IMR-90 (cell line): ENCODE results near the gene STAMBPL1. TPM values are rescaled to one million over a fixed set of nuclear protein-coding genes. Genes with fewer than 3 reads are reported as not detected.

Source experiments
- ATAC-seq: fragments of 200-7000 bp; cut with Tn5 transposase; 2 replicates; pipeline ENCODE4 v1.9.1; 2020; ENCODE audit warnings: low read depth, mild to moderate bottlenecking, moderate library complexity
- BruUV-seq: library from RNA; stranded (reverse); fragments of 400-500 nt; replicated peaks from 2 replicates; lab custom pipeline; 2021; lab: Mats Ljungman, UMichigan
- CTCF ChIA-PET: fragments of 300-600 bp; formaldehyde crosslinking; extraction: SDS; loops from one replicate; lab custom pipeline; 2021; ENCODE audit warnings: antibody characterized with exemption; lab: Yijun Ruan, JAX
- POLR2A ChIA-PET: fragments of 300-600 bp; sonication (Branson Sonifier 250); formaldehyde crosslinking; loops from one replicate; lab custom pipeline; 2022; ENCODE audit warnings: antibody characterized with exemption; ENCODE audit not compliant: unreplicated experiment; lab: Charles Lee
- DNase-seq: peaks from one replicate; pipeline ENCODE4 v3.0.0; 2013
- H2AFZ ChIP-seq: replicated peaks from 2 replicates; pipeline ENCODE3; 2013; ENCODE audit warnings: low read length, mild to moderate bottlenecking; ENCODE audit not compliant: poor library complexity
- H2AK5ac ChIP-seq: 2 replicates; pipeline ENCODE4 v1.6.1; 2013; ENCODE audit warnings: low read depth, low read length, inconsistent platforms
- H2AK9ac ChIP-seq: replicated peaks from 2 replicates; pipeline ENCODE3; 2013; ENCODE audit warnings: mild to moderate bottlenecking, low read depth, low read length, moderate library complexity; ENCODE audit not compliant: poor library complexity
- H2BK120ac ChIP-seq: 2 replicates; pipeline ENCODE4 v1.6.1; 2013; ENCODE audit warnings: low read depth, low read length, inconsistent platforms
- H2BK15ac ChIP-seq: 3 replicates; pipeline ENCODE4 v1.6.1; 2013; ENCODE audit warnings: low read depth, low read length, inconsistent platforms
- H2BK20ac ChIP-seq: 2 replicates; pipeline ENCODE4 v1.6.1; 2013; ENCODE audit warnings: low read depth, mild to moderate bottlenecking, inconsistent platforms, low read length, moderate library complexity
- H2BK5ac ChIP-seq: 2 replicates; pipeline ENCODE4 v1.6.1; 2013; ENCODE audit warnings: mild to moderate bottlenecking, low read depth, low read length, inconsistent platforms; ENCODE audit not compliant: poor library complexity, severe bottlenecking
- H3K14ac ChIP-seq: replicated peaks from 2 replicates; pipeline ENCODE4 v1.6.1; 2013; ENCODE audit warnings: low read depth, low read length, inconsistent platforms
- H3K18ac ChIP-seq: 2 replicates; pipeline ENCODE4 v1.6.1; 2013; ENCODE audit warnings: low read depth, low read length, control low read depth
- H3K23ac ChIP-seq: 2 replicates; pipeline ENCODE4 v1.6.1; 2013; ENCODE audit warnings: low read depth, low read length, inconsistent platforms
- H3K27ac ChIP-seq: 2 replicates; pipeline ENCODE4 v1.5.1; 2013; ENCODE audit warnings: mild to moderate bottlenecking, control low read depth, low read length; ENCODE audit not compliant: insufficient read depth
- H3K27me3 ChIP-seq: 2 replicates; pipeline ENCODE4 v1.6.1; 2013; ENCODE audit warnings: low read length; ENCODE audit not compliant: control insufficient read depth, insufficient read depth
- H3K36me3 ChIP-seq: 2 replicates; pipeline ENCODE4 v1.6.1; 2013; ENCODE audit warnings: low read length, mixed read lengths; ENCODE audit not compliant: control insufficient read depth, insufficient read depth
- H3K4ac ChIP-seq: 2 replicates; pipeline ENCODE4 v1.6.1; 2013; ENCODE audit warnings: low read depth, low read length, inconsistent platforms
- H3K4me1 ChIP-seq: 2 replicates; pipeline ENCODE4 v1.6.1; 2013; ENCODE audit warnings: low read length, mixed read lengths; ENCODE audit not compliant: control insufficient read depth, insufficient read depth
- H3K4me2 ChIP-seq: 2 replicates; pipeline ENCODE4 v1.6.1; 2013; ENCODE audit warnings: low read depth, mild to moderate bottlenecking, control low read depth, low read length, moderate library complexity
- H3K4me3 ChIP-seq: 2 replicates; pipeline ENCODE4 v1.5.1; 2013; ENCODE audit warnings: low read depth, mild to moderate bottlenecking, control low read depth, low read length, moderate library complexity; ENCODE audit not compliant: insufficient read depth
- H3K56ac ChIP-seq: 2 replicates; pipeline ENCODE4 v1.6.1; 2013; ENCODE audit warnings: low read length, inconsistent platforms; ENCODE audit not compliant: insufficient read depth; ENCODE audit errors: extremely low read depth
- H3K79me1 ChIP-seq, 2 experiments: 2 replicates each; pipeline ENCODE4 v1.6.1; 2013; ENCODE audit warnings: low read length in 2 of 2, inconsistent platforms in 1 of 2, low read depth in 1 of 2
- H3K9ac ChIP-seq: 2 replicates; pipeline ENCODE4 v1.6.1; 2013; ENCODE audit warnings: low read depth, low read length, control low read depth
- H3K9me1 ChIP-seq: 2 replicates; pipeline ENCODE4 v1.6.1; 2013; ENCODE audit warnings: low read length, inconsistent platforms; ENCODE audit not compliant: insufficient read depth
- H3K9me3 ChIP-seq: 2 replicates; pipeline ENCODE4 v1.6.1; 2013; ENCODE audit warnings: low read length; ENCODE audit not compliant: control insufficient read depth, insufficient read depth
- H4K20me1 ChIP-seq: 2 replicates; pipeline ENCODE4 v1.6.1; 2013; ENCODE audit warnings: low read length, inconsistent platforms; ENCODE audit not compliant: insufficient read depth
- H4K5ac ChIP-seq: 2 replicates; pipeline ENCODE4 v1.6.1; 2013; ENCODE audit warnings: mild to moderate bottlenecking, low read depth, low read length, control low read depth
- H4K8ac ChIP-seq, 2 experiments: 2 replicates each; pipeline ENCODE4 v1.6.1; 2013; ENCODE audit warnings: low read depth in 2 of 2, low read length in 2 of 2, control low read depth in 1 of 2, inconsistent platforms in 1 of 2
- H4K91ac ChIP-seq: 2 replicates; pipeline ENCODE4 v1.6.1; 2013; ENCODE audit warnings: low read depth, low read length, inconsistent platforms; ENCODE audit not compliant: insufficient read depth
- BHLHE40 ChIP-seq: fragments of 150-350 bp; IDR thresholded peaks from 2 replicates; pipeline ENCODE4 v1.6.1; 2016; ENCODE audit warnings: mild to moderate bottlenecking, low read depth, low read length
- CEBPB ChIP-seq: IDR thresholded peaks from 2 replicates; pipeline ENCODE4 v1.6.1; 2012; ENCODE audit warnings: low read depth, low read length, improper control_type of control experiment
- CHD1 ChIP-seq: IDR thresholded peaks from 2 replicates; pipeline ENCODE4 v1.6.1; 2012; ENCODE audit warnings: low read depth, low read length, improper control_type of control experiment
- CTCF ChIP-seq: conservative IDR thresholded peaks from 2 replicates; pipeline ENCODE4 v1.5.1; 2012; ENCODE audit warnings: mild to moderate bottlenecking, low read depth, low read length, improper control_type of control experiment
- ELK1 ChIP-seq: fragments of 150-350 bp; IDR thresholded peaks from 2 replicates; pipeline ENCODE4 v1.6.1; 2016; ENCODE audit warnings: low read depth, mild to moderate bottlenecking, low read length, moderate library complexity, borderline replicate concordance
- FOS ChIP-seq: fragments of 150-350 bp; IDR thresholded peaks from 2 replicates; pipeline ENCODE4 v1.6.1; 2016; ENCODE audit warnings: low read depth, low read length
- MAFK ChIP-seq: IDR thresholded peaks from 2 replicates; pipeline ENCODE4 v1.6.1; 2012; ENCODE audit warnings: low read depth, low read length, improper control_type of control experiment
- MAZ ChIP-seq: IDR thresholded peaks from 2 replicates; pipeline ENCODE4 v1.6.1; 2012; ENCODE audit warnings: low read depth, mild to moderate bottlenecking, low read length, improper control_type of control experiment, moderate library complexity, borderline replicate concordance
- MXI1 ChIP-seq: IDR thresholded peaks from 2 replicates; pipeline ENCODE4 v1.6.1; 2012; ENCODE audit warnings: low read depth, mild to moderate bottlenecking, low read length, moderate library complexity, borderline replicate concordance
- NFE2L2 ChIP-seq: fragments of 150-350 bp; IDR thresholded peaks from 2 replicates; pipeline ENCODE4 v1.6.1; 2016; ENCODE audit warnings: low read depth, mild to moderate bottlenecking, low read length
- POLR2A ChIP-seq: IDR thresholded peaks from 2 replicates; pipeline ENCODE4 v1.6.1; 2012; ENCODE audit warnings: mild to moderate bottlenecking, low read depth, low read length
- RAD21 ChIP-seq: IDR thresholded peaks from 2 replicates; pipeline ENCODE4 v1.6.1; 2012; ENCODE audit warnings: low read length, improper control_type of control experiment
- RCOR1 ChIP-seq: IDR thresholded peaks from 2 replicates; pipeline ENCODE4 v1.6.1; 2012; ENCODE audit warnings: mild to moderate bottlenecking, low read length, improper control_type of control experiment; ENCODE audit not compliant: insufficient replicate concordance
- USF2 ChIP-seq: fragments of 150-350 bp; IDR thresholded peaks from 2 replicates; pipeline ENCODE4 v1.6.1; 2017; ENCODE audit warnings: mild to moderate bottlenecking, antibody characterized with exemption, low read length, low read depth
- WGBS, 2 experiments: methylation state at CpG; one replicate each; pipeline versions ENCODE4 v1.1.5 to v1.1.7; 2013; ENCODE audit warnings: missing lambda C conversion rate in 2 of 2; ENCODE audit not compliant: insufficient read length in 1 of 2; ENCODE audit errors: extremely low coverage in 2 of 2; 5-methylcytosine and 5-hydroxymethylcytosine counted together
- dilution Hi-C: fragments of 300-500 bp; cut with HindIII; formaldehyde crosslinking; loops from one replicate; pipeline ENCODE4 v1.14.3; 2018; ENCODE audit warnings: low sequenced_read_pairs; ENCODE audit not compliant: unreplicated experiment
- in situ Hi-C: fragments of 300-500 bp; cut with MboI; formaldehyde crosslinking; loops from 3 replicates; pipeline ENCODE4 v1.14.3; 2019; ENCODE audit warnings: low sequenced_read_pairs, inconsistent platforms, mixed read lengths
- intact Hi-C: fragments of 100-400 bp; cut with micrococcal nuclease; formaldehyde crosslinking; loops from 2 replicates; pipeline ENCODE4 v1.10.0; 2022
- polyA plus RNA-seq, 3 experiments: library from polyadenylated mRNA; depleted of rRNA; stranded (reverse); fragments of >200 nt; gene quantifications; 2 replicates each; pipeline ENCODE4 v1.2.3, GENCODE V29; 2012; ENCODE audit warnings: low replicate concordance in 1 of 3
- total RNA-seq: library from RNA; depleted of rRNA; stranded (reverse); fragments of >200 nt; gene quantifications from 2 replicates; pipeline ENCODE4 v1.2.3, GENCODE V29; 2012

Gene STAMBPL1
- total and polyA plus RNA-seq, 2 of the 4 experiments (the other 2 are of a cell fraction), result 26.8 to 28.1 TPM

DNA sequence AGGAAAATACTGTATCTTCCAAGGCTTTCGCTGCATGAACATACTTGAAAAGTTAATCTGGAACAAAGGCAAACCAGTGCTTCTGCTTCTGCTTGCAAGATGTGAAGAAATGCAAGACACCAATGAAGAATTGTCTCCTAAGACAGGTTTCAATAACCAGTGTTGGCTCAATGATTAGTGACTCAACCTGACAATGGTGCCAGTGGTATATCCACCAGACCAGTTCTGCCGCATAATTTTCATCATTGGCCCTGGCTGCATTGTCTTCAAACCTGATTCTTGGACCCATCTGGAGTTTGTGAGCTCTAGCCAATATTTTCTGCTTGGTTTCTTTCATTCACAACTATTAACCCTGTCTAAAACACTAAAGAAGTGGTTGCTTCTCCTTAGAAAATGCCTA, 13.6 kb upstream of the STAMBPL1 start:
- Histone ChIP-seq H2BK15ac (no peak overlapping the region), H3K9me3 (no peaks in the 10 kb centered on the region), H3K36me3 (no peaks in the 10 kb centered on the region), H3K4me3 (no peak overlapping the region), H3K14ac (no peak overlapping the region), H2AK9ac (no peak overlapping the region), H3K4ac (no peak overlapping the region), H2BK20ac (no peak overlapping the region; the same call in 1 of the 2 replicates), H4K91ac (no peak overlapping the region), H3K27me3 (peaks cover 7% of the 10 kb centered on the region), H3K56ac (no peak overlapping the region), H2AFZ (no peak overlapping the region), H4K5ac (no peak overlapping the region), H4K8ac (no peak overlapping the region), H3K4me2 (no peak overlapping the region), H2BK120ac (no peak overlapping the region), H4K20me1 (no peaks in the 10 kb centered on the region), H3K9ac (no peak overlapping the region), H3K9me1 (no peaks in the 10 kb centered on the region), H3K4me1 (no peaks in the 10 kb centered on the region), H2BK5ac (no peak overlapping the region), H3K23ac (no peak overlapping the region), H3K18ac (no peak overlapping the region), H2AK5ac (no peak overlapping the region), H3K27ac (no peak overlapping the region), H3K79me1 (no peaks in the 10 kb centered on the region)
- ATAC-seq (no peak), DNase-seq (no peak)
- ChIA-PET POLR2A (no interaction called here), CTCF (no interaction called here)
- BruUV-seq, result no TSS peak
- in situ Hi-C loops, result no loop called here
- 90% methylated on average over 2 of the region's 2 CpGs; no CpG with 5 or more reads in 1 of the 2 experiments for WGBS, 2 experiments
- dilution Hi-C loops, result no loop called here
- no peak for TF ChIP-seq RAD21
- no peak for TF ChIP-seq FOS
- no peak for TF ChIP-seq ELK1
- no peak for TF ChIP-seq CHD1
- TF ChIP-seq USF2, result no peak
- no peak for TF ChIP-seq MXI1
- TF ChIP-seq MAZ, result no peak
- no peak for TF ChIP-seq POLR2A
- no peak for TF ChIP-seq RCOR1
- no peak for TF ChIP-seq BHLHE40
- TF ChIP-seq CTCF, result no peak
- TF ChIP-seq NFE2L2, result no peak
- no peak for TF ChIP-seq MAFK
- TF ChIP-seq CEBPB, result no peak
- intact Hi-C loops, result no loop called here
